Calu3 (cell line): ENCODE results near the gene AK5. TPM values are rescaled to one million over a fixed set of nuclear protein-coding genes. Genes with fewer than 3 reads are reported as not detected.

ENCODE experiments used
- BruUV-seq: library from RNA; stranded (reverse); fragments of 400-500 nt; replicated peaks from 2 replicates; lab custom pipeline; 2021; lab: Mats Ljungman, UMichigan
- CTCF ChIA-PET: fragments of 300-600 bp; sonication (Branson Sonifier 250); formaldehyde crosslinking; loops from one replicate; lab custom pipeline; 2022; ENCODE audit warnings: antibody characterized with exemption; lab: Charles Lee
- DNase-seq: peaks from one replicate; pipeline ENCODE4 v3.0.0; 2022
- H3K27ac Mint-ChIP-seq: one replicate; pipeline ENCODE4 v1.8.0; 2022; ENCODE audit warnings: mixed read lengths; ENCODE audit not compliant: unreplicated experiment
- H3K27me3 Mint-ChIP-seq: one replicate; pipeline ENCODE4 v1.8.0; 2022; ENCODE audit warnings: mixed read lengths; ENCODE audit not compliant: unreplicated experiment
- H3K36me3 Mint-ChIP-seq: one replicate; pipeline ENCODE4 v1.8.0; 2022; ENCODE audit warnings: mild to moderate bottlenecking, moderate library complexity, mixed read lengths; ENCODE audit not compliant: insufficient read depth, unreplicated experiment
- H3K4me1 Mint-ChIP-seq: one replicate; pipeline ENCODE4 v1.8.0; 2022; ENCODE audit warnings: mild to moderate bottlenecking, low read depth, mixed read lengths; ENCODE audit not compliant: unreplicated experiment
- H3K4me3 Mint-ChIP-seq: one replicate; pipeline ENCODE4 v1.8.0; 2022; ENCODE audit warnings: mild to moderate bottlenecking, low read depth, moderate library complexity, mixed read lengths; ENCODE audit not compliant: unreplicated experiment
- H3K9me3 Mint-ChIP-seq: one replicate; pipeline ENCODE4 v1.8.0; 2022; ENCODE audit warnings: low read depth, mixed read lengths; ENCODE audit not compliant: unreplicated experiment
- CTCF ChIP-seq: fragments of 200-600 bp; IDR thresholded peaks from one replicate; pipeline ENCODE4 v1.8.0; 2022; ENCODE audit warnings: antibody characterized with exemption; ENCODE audit not compliant: unreplicated experiment
- intact Hi-C: fragments of 100-400 bp; cut with micrococcal nuclease; formaldehyde crosslinking; loops from one replicate; pipeline ENCODE4 v1.10.0; 2022; ENCODE audit not compliant: unreplicated experiment
- total RNA-seq: library from RNA; stranded (reverse); gene quantifications from 2 replicates; pipeline ENCODE4 v1.2.3, GENCODE V29; 2022

Gene AK5
- total RNA-seq, 1 experiment from 2014 or later = not detected

GRCh38 chr1:77560741-77561140 lies 278.9 kb downstream of the AK5 start:
- CTCF ChIA-PET = no interaction called here
- peaks cover 20% of the 10 kb centered on the region for H3K36me3 Mint-ChIP-seq
- H3K4me1 Mint-ChIP-seq = no peaks in the 10 kb centered on the region
- no peak overlapping the region for H3K4me3 Mint-ChIP-seq
- no peak for DNase-seq
- no peaks in the 10 kb centered on the region for H3K27me3 Mint-ChIP-seq
- no peak for TF ChIP-seq CTCF
- intact Hi-C loops = no loop called here
- no peaks in the 10 kb centered on the region for H3K9me3 Mint-ChIP-seq
- no TSS peak for BruUV-seq
- H3K27ac Mint-ChIP-seq = no peak overlapping the region

GRCh38 chr1:77562596-77563150 lies 280.9 kb downstream of the AK5 start:
- no TSS peak for BruUV-seq
- Mint-ChIP-seq H3K9me3 (no peaks in the 10 kb centered on the region), H3K27ac (no peak overlapping the region), H3K36me3 (peaks cover 29% of the 10 kb centered on the region), H3K27me3 (no peaks in the 10 kb centered on the region), H3K4me1 (no peaks in the 10 kb centered on the region), H3K4me3 (no peak overlapping the region)
- CTCF ChIA-PET = no interaction called here
- intact Hi-C loops = no loop called here
- no peak for TF ChIP-seq CTCF
- DNase-seq = no peak

GRCh38 chr1:77565321-77565720 lies 283.5 kb downstream of the AK5 start:
- TF ChIP-seq CTCF = no peak
- CTCF ChIA-PET = no interaction called here
- H3K4me1 Mint-ChIP-seq = no peaks in the 10 kb centered on the region
- H3K36me3 Mint-ChIP-seq = peaks cover 40% of the 10 kb centered on the region
- no peaks in the 10 kb centered on the region for H3K27me3 Mint-ChIP-seq
- H3K9me3 Mint-ChIP-seq = no peaks in the 10 kb centered on the region
- intact Hi-C loops = no loop called here
- DNase-seq = no peak
- no TSS peak for BruUV-seq
- H3K4me3 Mint-ChIP-seq = no peak overlapping the region
- no peak overlapping the region for H3K27ac Mint-ChIP-seq

GRCh38 chr1:77571642-77572041 lies 289.8 kb downstream of the AK5 start:
- no peak overlapping the region for H3K27ac Mint-ChIP-seq
- no peaks in the 10 kb centered on the region for H3K9me3 Mint-ChIP-seq
- H3K27me3 Mint-ChIP-seq = no peaks in the 10 kb centered on the region
- no peak for DNase-seq
- no peak for TF ChIP-seq CTCF
- CTCF ChIA-PET = no interaction called here
- intact Hi-C loops = no loop called here
- H3K4me3 Mint-ChIP-seq = no peak overlapping the region
- peaks cover 45% of the 10 kb centered on the region for H3K36me3 Mint-ChIP-seq
- BruUV-seq = no TSS peak
- H3K4me1 Mint-ChIP-seq = no peaks in the 10 kb centered on the region
